ENCODE data around the gene TMSB4X.

DNA sequence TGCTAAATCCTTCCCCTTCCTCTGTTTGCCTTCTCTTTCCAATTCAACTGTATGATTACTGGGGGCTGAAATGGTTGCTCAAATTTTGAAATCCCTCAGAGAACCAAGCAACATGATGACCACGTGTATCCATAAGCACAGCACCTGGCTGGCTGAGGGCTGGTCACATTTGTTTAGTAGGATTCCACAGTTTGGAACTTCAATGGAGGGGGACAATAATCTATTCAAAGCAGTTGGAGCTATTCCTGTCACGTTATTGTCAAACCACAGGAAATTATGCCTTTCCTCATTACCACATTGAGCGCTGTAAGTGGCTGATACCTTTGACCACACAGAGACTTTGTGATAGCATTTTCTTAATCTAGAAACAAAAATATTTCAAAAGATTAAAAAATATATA, 7.0 kb downstream of the TMSB4X start:
- TF ChIP-seq, protein P1, sequence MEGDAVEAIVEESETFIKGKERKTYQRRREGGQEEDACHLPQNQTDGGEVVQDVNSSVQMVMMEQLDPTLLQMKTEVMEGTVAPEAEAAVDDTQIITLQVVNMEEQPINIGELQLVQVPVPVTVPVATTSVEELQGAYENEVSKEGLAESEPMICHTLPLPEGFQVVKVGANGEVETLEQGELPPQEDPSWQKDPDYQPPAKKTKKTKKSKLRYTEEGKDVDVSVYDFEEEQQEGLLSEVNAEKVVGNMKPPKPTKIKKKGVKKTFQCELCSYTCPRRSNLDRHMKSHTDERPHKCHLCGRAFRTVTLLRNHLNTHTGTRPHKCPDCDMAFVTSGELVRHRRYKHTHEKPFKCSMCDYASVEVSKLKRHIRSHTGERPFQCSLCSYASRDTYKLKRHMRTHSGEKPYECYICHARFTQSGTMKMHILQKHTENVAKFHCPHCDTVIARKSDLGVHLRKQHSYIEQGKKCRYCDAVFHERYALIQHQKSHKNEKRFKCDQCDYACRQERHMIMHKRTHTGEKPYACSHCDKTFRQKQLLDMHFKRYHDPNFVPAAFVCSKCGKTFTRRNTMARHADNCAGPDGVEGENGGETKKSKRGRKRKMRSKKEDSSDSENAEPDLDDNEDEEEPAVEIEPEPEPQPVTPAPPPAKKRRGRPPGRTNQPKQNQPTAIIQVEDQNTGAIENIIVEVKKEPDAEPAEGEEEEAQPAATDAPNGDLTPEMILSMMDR (IDR thresholded peaks at IDR 0.05), result no peak
- TF ChIP-seq POLR2AphosphoS5 (IDR thresholded peaks at IDR 0.05; ENCODE audit: low read depth, low read length), result no peak
- TF ChIP-seq SIN3A (IDR thresholded peaks at IDR 0.05; ENCODE audit: borderline replicate concordance, insufficient read depth, low read depth, low read length), result no peak
- TF ChIP-seq, protein P2, sequence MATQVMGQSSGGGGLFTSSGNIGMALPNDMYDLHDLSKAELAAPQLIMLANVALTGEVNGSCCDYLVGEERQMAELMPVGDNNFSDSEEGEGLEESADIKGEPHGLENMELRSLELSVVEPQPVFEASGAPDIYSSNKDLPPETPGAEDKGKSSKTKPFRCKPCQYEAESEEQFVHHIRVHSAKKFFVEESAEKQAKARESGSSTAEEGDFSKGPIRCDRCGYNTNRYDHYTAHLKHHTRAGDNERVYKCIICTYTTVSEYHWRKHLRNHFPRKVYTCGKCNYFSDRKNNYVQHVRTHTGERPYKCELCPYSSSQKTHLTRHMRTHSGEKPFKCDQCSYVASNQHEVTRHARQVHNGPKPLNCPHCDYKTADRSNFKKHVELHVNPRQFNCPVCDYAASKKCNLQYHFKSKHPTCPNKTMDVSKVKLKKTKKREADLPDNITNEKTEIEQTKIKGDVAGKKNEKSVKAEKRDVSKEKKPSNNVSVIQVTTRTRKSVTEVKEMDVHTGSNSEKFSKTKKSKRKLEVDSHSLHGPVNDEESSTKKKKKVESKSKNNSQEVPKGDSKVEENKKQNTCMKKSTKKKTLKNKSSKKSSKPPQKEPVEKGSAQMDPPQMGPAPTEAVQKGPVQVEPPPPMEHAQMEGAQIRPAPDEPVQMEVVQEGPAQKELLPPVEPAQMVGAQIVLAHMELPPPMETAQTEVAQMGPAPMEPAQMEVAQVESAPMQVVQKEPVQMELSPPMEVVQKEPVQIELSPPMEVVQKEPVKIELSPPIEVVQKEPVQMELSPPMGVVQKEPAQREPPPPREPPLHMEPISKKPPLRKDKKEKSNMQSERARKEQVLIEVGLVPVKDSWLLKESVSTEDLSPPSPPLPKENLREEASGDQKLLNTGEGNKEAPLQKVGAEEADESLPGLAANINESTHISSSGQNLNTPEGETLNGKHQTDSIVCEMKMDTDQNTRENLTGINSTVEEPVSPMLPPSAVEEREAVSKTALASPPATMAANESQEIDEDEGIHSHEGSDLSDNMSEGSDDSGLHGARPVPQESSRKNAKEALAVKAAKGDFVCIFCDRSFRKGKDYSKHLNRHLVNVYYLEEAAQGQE (IDR thresholded peaks at IDR 0.05; ENCODE audit: insufficient read depth in 1 of 2, low read depth in 2 of 2, low read length in 1 of 2), result no peak

Measured in Panc1 (cell line).